Large intestine (tissue), 12 donors: ENCODE measurements around the gene POTEJ. TPM values are rescaled to one million over a fixed set of nuclear protein-coding genes. Genes with fewer than 3 reads are reported as not detected.
"Not testable (repeated sequence)": the region's sequence is repeated elsewhere in the genome, so short reads cannot be mapped to it uniquely, and the experiment has no call there.

ENCODE experiments used
- DNase-seq, 2 donors: peaks; one replicate each; pipeline versions ENCODE4 v3.0.0 to v3.0.0-alpha.2; 2013
- H3K27ac ChIP-seq: one replicate; pipeline ENCODE4 v1.5.1; 2013; ENCODE audit warnings: low read length
- H3K27me3 ChIP-seq: 2 replicates; pipeline ENCODE4 v1.6.1; 2013; ENCODE audit warnings: low read length; ENCODE audit not compliant: control insufficient read depth, insufficient read depth
- H3K36me3 ChIP-seq: 2 replicates; pipeline ENCODE4 v1.6.1; 2013; ENCODE audit warnings: low read length; ENCODE audit not compliant: control insufficient read depth, insufficient read depth
- H3K4me1 ChIP-seq: one replicate; pipeline ENCODE4 v1.6.1; 2013; ENCODE audit warnings: low read length; ENCODE audit not compliant: control insufficient read depth, insufficient read depth
- H3K4me3 ChIP-seq: one replicate; pipeline ENCODE4 v1.5.1; 2013; ENCODE audit warnings: low read length
- H3K9me3 ChIP-seq: one replicate; pipeline ENCODE4 v1.6.1; 2013; ENCODE audit warnings: mild to moderate bottlenecking, low read depth, low read length, moderate library complexity; ENCODE audit not compliant: control insufficient read depth
- WGBS: methylation state at CpG from one replicate; pipeline ENCODE4 v1.1.5; 2013; ENCODE audit warnings: low lambda C conversion rate; ENCODE audit not compliant: insufficient coverage; 5-methylcytosine and 5-hydroxymethylcytosine counted together
- long read RNA-seq, 11 donors: transcript quantifications; one replicate each; lab custom pipeline, GENCODE V29; 2026
- polyA plus RNA-seq: library from polyadenylated mRNA; unstranded; fragments of 120-200 nt; gene quantifications from one replicate; pipeline ENCODE4 v1.2.1, GENCODE V29; 2013

POTEJ gene
- polyA plus RNA-seq, result 0.07 TPM
- long read RNA-seq, donor 1, result 0 reads
- long read RNA-seq, donor 2, partial matches to known transcripts, result 0 of 7 reads
- long read RNA-seq, donor 2, other reads (novel, unspliced or antisense), result 7 of 7 reads
- long read RNA-seq, donor 3, result 0 reads
- long read RNA-seq, donor 4, result 0 reads
- long read RNA-seq, donor 5, partial matches to known transcripts, result 0 of 19 reads
- long read RNA-seq, donor 5, other reads (novel, unspliced or antisense), result 19 of 19 reads
- long read RNA-seq, donor 6, result 0 reads
- long read RNA-seq, donor 7, result 0 reads
- long read RNA-seq, donor 8, partial matches to known transcripts, result 0 of 9 reads
- long read RNA-seq, donor 8, other reads (novel, unspliced or antisense), result 9 of 9 reads
- long read RNA-seq, donor 9, result 0 reads
- long read RNA-seq, donor 10, result 0 reads
- long read RNA-seq, donor 11, result 0 reads

- H3K27ac ChIP-seq, H3K9me3 ChIP-seq, H3K4me1 ChIP-seq, H3K27me3 ChIP-seq, DNase-seq, H3K36me3 ChIP-seq, H3K4me3 ChIP-seq: not testable (repeated sequence)
- WGBS, result no CpG with 5 or more reads among the region's 13 CpGs
These were observed at the start of gene POTEJ for GRCh38 chr2:130611140-130611539. POTEJ (plus strand) TSS chr2:130611440; CDS start chr2:130611533, 93 bp downstream.

GRCh38 chr2:130566165-130566564 is 45.1 kb upstream of the POTEJ start:
- not testable (repeated sequence) for H3K4me1 ChIP-seq, H3K27ac ChIP-seq, H3K9me3 ChIP-seq, H3K27me3 ChIP-seq, H3K36me3 ChIP-seq, H3K4me3 ChIP-seq, DNase-seq
- WGBS, result no CpG with 5 or more reads among the region's 4 CpGs

GRCh38 chr2:130571929-130572328 is 39.3 kb upstream of the POTEJ start:
- H3K9me3 ChIP-seq, H3K4me1 ChIP-seq, H3K27ac ChIP-seq, DNase-seq, H3K36me3 ChIP-seq, H3K4me3 ChIP-seq, H3K27me3 ChIP-seq: not testable (repeated sequence)
- WGBS, result no CpG with 5 or more reads among the region's 3 CpGs

- not testable (repeated sequence) for H3K27me3 ChIP-seq, H3K36me3 ChIP-seq, H3K4me3 ChIP-seq, H3K4me1 ChIP-seq, H3K9me3 ChIP-seq, H3K27ac ChIP-seq, DNase-seq
- no CpG with 5 or more reads among the region's 13 CpGs for WGBS
These were observed 37.0 kb upstream of the POTEJ start for GRCh38 chr2:130574230-130574629.

- not testable (repeated sequence) for H3K4me1 ChIP-seq
These were observed 34.9 kb upstream of the POTEJ start for GRCh38 chr2:130576209-130576784.

GRCh38 chr2:130577559-130577958 is 33.7 kb upstream of the POTEJ start:
- H3K9me3 ChIP-seq, H3K4me3 ChIP-seq, H3K27me3 ChIP-seq, H3K27ac ChIP-seq, DNase-seq, H3K36me3 ChIP-seq, H3K4me1 ChIP-seq: not testable (repeated sequence)
- no CpG with 5 or more reads among the region's 4 CpGs for WGBS

More at GRCh38 chr2:130576209-130576784, 34.9 kb upstream of the POTEJ start:
- DNase-seq, H3K9me3 ChIP-seq, H3K4me3 ChIP-seq, H3K27ac ChIP-seq, H3K27me3 ChIP-seq, H3K36me3 ChIP-seq: not testable (repeated sequence)
- WGBS, result no CpG with 5 or more reads among the region's 8 CpGs

- not testable (repeated sequence) for H3K4me3 ChIP-seq, H3K27me3 ChIP-seq, H3K27ac ChIP-seq, H3K4me1 ChIP-seq, H3K36me3 ChIP-seq, DNase-seq, H3K9me3 ChIP-seq
- whole genome bisulfite sequencing, result no CpG with 5 or more reads among the region's 7 CpGs
These were observed 32.1 kb upstream of the POTEJ start for GRCh38 chr2:130579121-130579520.

- not testable (repeated sequence) for H3K4me1 ChIP-seq, H3K9me3 ChIP-seq, DNase-seq, H3K27ac ChIP-seq, H3K36me3 ChIP-seq, H3K4me3 ChIP-seq, H3K27me3 ChIP-seq
- WGBS, result no CpG with 5 or more reads among the region's 7 CpGs
These were observed 29.7 kb upstream of the POTEJ start for GRCh38 chr2:130581491-130581890.

GRCh38 chr2:130582970-130583369 is 28.3 kb upstream of the POTEJ start:
- not testable (repeated sequence) for H3K4me3 ChIP-seq, DNase-seq, H3K9me3 ChIP-seq, H3K4me1 ChIP-seq, H3K27ac ChIP-seq, H3K27me3 ChIP-seq, H3K36me3 ChIP-seq
- WGBS, result no CpG with 5 or more reads among the region's 7 CpGs

- H3K36me3 ChIP-seq, H3K4me1 ChIP-seq, H3K9me3 ChIP-seq, DNase-seq, H3K4me3 ChIP-seq, H3K27ac ChIP-seq, H3K27me3 ChIP-seq: not testable (repeated sequence)
- WGBS, result no CpG with 5 or more reads among the region's 7 CpGs
These were observed 27.7 kb upstream of the POTEJ start for GRCh38 chr2:130583582-130583981.

- not testable (repeated sequence) for H3K4me1 ChIP-seq, H3K27ac ChIP-seq, H3K4me3 ChIP-seq, H3K9me3 ChIP-seq, H3K27me3 ChIP-seq, DNase-seq, H3K36me3 ChIP-seq
- WGBS, result no CpG with 5 or more reads among the region's 4 CpGs
These were observed 26.5 kb upstream of the POTEJ start for GRCh38 chr2:130584726-130585125.
